ENCODE data around the gene PAF1. TPM values are rescaled to one million over a fixed set of nuclear protein-coding genes. Genes with fewer than 3 reads are reported as not detected.

The PAF1 gene
- total and polyA plus RNA-seq, 2 donors (not counting 3 experiments of a cell fraction or from before 2014, with no cell fraction given) = 55.1 to 90.8 TPM

DNA sequence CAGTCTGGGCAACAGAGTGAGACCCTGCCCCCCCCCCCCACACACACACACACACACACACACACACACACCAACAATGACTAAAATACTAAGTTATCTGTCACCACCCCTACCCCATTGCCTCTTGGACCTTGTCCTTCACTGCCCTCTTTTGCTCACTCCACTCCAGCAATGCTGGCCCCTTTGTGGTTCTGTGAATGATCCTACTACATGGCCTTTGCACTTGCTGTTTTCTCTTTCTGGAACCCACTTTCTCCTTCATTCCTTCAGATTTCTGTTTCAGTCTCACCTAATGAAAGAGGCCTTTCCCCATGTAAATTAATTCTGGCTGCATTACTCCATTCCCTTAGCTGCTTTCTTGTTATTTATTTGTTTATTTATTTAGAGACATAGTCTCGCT, 51.2 kb downstream of the PAF1 start:
- no peak overlapping the region for H3K27ac ChIP-seq (ENCODE audit: insufficient read depth, low read depth, low read length)
- CTCF ChIA-PET = no interaction called here
- intact Hi-C loops (cut with micrococcal nuclease) = loop anchor here (5.0 kb wide), 1 partner anchor 93 kb away; no protein-coding TSS in a partner anchor

More for the DNA sequence above, 51.2 kb downstream of the PAF1 start:
- Histone ChIP-seq H3K4me3 (replicated peaks in 1 of 3; ENCODE audit: insufficient read depth in 1 of 3, low read depth in 1 of 3, low read length in 3 of 3) (no peak overlapping the region), H3K9me1 (replicated peaks; ENCODE audit: control insufficient read depth, extremely low read depth, insufficient read depth, low read length) (no peaks in the 10 kb centered on the region), H3K79me2 (ENCODE audit: control insufficient read depth, insufficient read depth, low read length) (peaks cover 18% of the 10 kb centered on the region), H3K27me3 (ENCODE audit: control insufficient read depth in 2 of 2, insufficient read depth in 2 of 2, low read length in 2 of 2) (no peaks in the 10 kb centered on the region), H3K36me3 (ENCODE audit: control insufficient read depth in 2 of 2, extremely low read depth in 1 of 2, insufficient read depth in 2 of 2, low read length in 2 of 2) (no peaks in the 10 kb centered on the region), H4K20me1 (replicated peaks; ENCODE audit: control insufficient read depth, extremely low read depth, insufficient read depth, low read length) (no peaks in the 10 kb centered on the region), H3K9ac (replicated peaks; ENCODE audit: extremely low read depth, insufficient read depth, low read length) (no peak overlapping the region), H3K4me1 (ENCODE audit: control insufficient read depth, extremely low read depth, insufficient read depth, low read length) (peaks cover 20% of the 10 kb centered on the region), H3K4me2 (ENCODE audit: insufficient read depth, low read length) (no peak overlapping the region), H3K9me3 (replicated peaks; ENCODE audit: control insufficient read depth, insufficient read depth, low read length) (no peaks in the 10 kb centered on the region), H2AFZ (ENCODE audit: low read depth, low read length) (no peak overlapping the region)
- no TSS peak for BruUV-seq (replicated peaks)
- DNase-seq (ENCODE audit: low read depth, low spot score) (no peak), FAIRE-seq (no peak)
- POLR2A ChIA-PET = no interaction called here
- TF ChIP-seq GATA2 (IDR thresholded peaks at IDR 0.05; ENCODE audit: insufficient read depth, insufficient read length, low read depth, low read length) = no peak
- no peak for TF ChIP-seq JUN (IDR thresholded peaks at IDR 0.05; ENCODE audit: borderline replicate concordance, insufficient read depth, insufficient read length, low read depth)
- TF ChIP-seq POLR2AphosphoS5 (IDR thresholded peaks at IDR 0.05; ENCODE audit: insufficient read depth, low read depth, low read length) = no peak
- TF ChIP-seq CTCF (IDR thresholded peaks at IDR 0.05; ENCODE audit: extremely low read depth in 1 of 2, insufficient read depth in 1 of 2, low read depth in 1 of 2, low read length in 2 of 2) = no peak
- TF ChIP-seq MYC (IDR thresholded peaks at IDR 0.05; ENCODE audit: low read depth, low read length) = no peak
- no peak for TF ChIP-seq MAX (IDR thresholded peaks at IDR 0.05; ENCODE audit: insufficient read depth, insufficient read length)
- TF ChIP-seq POLR2A (IDR thresholded peaks at IDR 0.05; ENCODE audit: low read depth, low read length) = no peak
- TF ChIP-seq FOS (IDR thresholded peaks at IDR 0.05; ENCODE audit: borderline replicate concordance, insufficient read depth, low read length) = no peak
- no peak for TF ChIP-seq EZH2 (IDR thresholded peaks at IDR 0.05; ENCODE audit: borderline replicate concordance, low read depth, low read length, severe bottlenecking)
- dilution Hi-C loops (cut with MboI; ENCODE audit: extremely low pct_ligation_motif_present, low sequenced_read_pairs) = no loop called here

All from endothelial cell of umbilical vein (primary cell).